Mucosa of descending colon (tissue), 3 donors: Measurements from ENCODE around the gene S1PR3. TPM values are rescaled to one million over a fixed set of nuclear protein-coding genes. Genes with fewer than 3 reads are reported as not detected.

Source experiments
- ATAC-seq: fragments of 200-7000 bp; cut with Tn5 transposase; one replicate; pipeline ENCODE4 v1.9.1; 2020; ENCODE audit warnings: mild to moderate bottlenecking, moderate library complexity
- DNase-seq, 3 donors: peaks; one replicate each; pipeline ENCODE4 v3.0.0-alpha.2; 2020
- H3K36me3 ChIP-seq: fragments of 200-600 bp; one replicate; pipeline ENCODE4 v1.8.0; 2021; ENCODE audit warnings: low read depth, mild to moderate bottlenecking
- H3K4me1 ChIP-seq: fragments of 200-600 bp; one replicate; pipeline ENCODE4 v1.8.0; 2021; ENCODE audit warnings: low read depth, mild to moderate bottlenecking
- H3K4me3 ChIP-seq: fragments of 200-600 bp; one replicate; pipeline ENCODE4 v1.8.0; 2021; ENCODE audit warnings: mild to moderate bottlenecking
- H3K9me3 ChIP-seq: fragments of 200-600 bp; one replicate; pipeline ENCODE4 v1.8.0; 2021; ENCODE audit warnings: mild to moderate bottlenecking
- intact Hi-C, 2 donors: fragments of 100-400 bp; cut with DNase I in 1 of 2; cut with micrococcal nuclease in 1 of 2; formaldehyde crosslinking; loops; one replicate each; pipeline versions ENCODE4 v1.11.0 to v1.11.1; 2022; cut with DNase I, micrococcal nuclease
- total RNA-seq, 3 donors: library from RNA; stranded (reverse); fragmentation: NEBNext Ultra II Directional in 2 of 3; extraction: Animal tissue kit (Norgen Biotek cat#: 25700) in 2 of 3; gene quantifications; one replicate each; pipeline versions ENCODE4 v1.2.1 to v1.2.4, GENCODE V29; 2021 to 2023
- TF ChIP-seq, protein P1 (sequence below): fragments of 200-600 bp; IDR thresholded peaks from one replicate; pipeline ENCODE4 v1.8.0; 2022; ENCODE audit warnings: antibody characterized with exemption, mild to moderate bottlenecking
- donor health status: DM: no; HTN: no; CAD: no; lungs with moderate emphysema.
- donor health status: DM: no; HTN: no; CAD: no.
- donor health status: DM: no; HTN: yes; CAD: no.

The S1PR3 gene
- total RNA-seq, 3 donors from 2014 or later = 0.87 to 12.2 (median 3.0) TPM

DNA sequence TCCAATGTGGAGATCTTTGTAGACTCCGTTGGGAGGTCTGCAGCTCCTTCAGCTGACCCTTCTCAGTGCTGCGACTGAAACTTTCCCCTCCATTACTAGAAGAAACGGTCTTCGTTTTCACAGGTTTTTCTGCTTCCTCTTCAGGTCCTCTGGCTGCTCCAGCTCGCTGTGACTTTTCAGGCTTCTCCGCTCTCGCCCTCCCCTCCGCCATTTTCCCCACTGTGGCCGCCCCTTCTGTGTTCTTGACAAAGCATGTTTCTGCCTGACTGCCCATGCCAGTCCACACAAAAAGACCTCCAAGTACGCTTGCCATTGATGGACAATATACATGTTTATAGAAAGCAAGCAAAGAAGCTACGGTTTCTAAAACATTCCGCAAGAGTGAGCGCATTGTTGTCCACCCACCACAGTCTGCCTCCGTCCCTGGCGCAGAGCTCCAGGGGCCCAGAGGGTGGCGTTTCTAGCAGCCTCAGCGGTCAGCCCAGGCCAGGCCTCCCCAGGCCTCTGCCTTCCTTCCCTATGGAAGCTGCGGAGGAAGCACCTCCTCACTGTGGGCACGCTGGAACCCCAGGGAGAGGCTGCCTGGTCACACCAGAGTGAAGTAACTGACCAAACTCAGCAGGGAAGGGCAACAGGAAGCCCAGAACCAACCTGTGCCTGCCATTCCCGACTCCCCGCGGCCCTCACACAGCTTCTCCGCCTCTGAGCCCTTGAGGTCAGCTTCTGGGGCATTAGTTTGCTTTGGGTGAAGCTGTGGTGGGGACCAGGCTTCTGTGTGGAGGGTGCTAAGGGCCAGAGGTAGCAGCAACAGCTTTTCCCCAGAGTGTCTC lies 19.9 kb upstream of the S1PR3 start:
- H3K36me3 ChIP-seq = no peaks in the 10 kb centered on the region
- TF ChIP-seq, protein P1, sequence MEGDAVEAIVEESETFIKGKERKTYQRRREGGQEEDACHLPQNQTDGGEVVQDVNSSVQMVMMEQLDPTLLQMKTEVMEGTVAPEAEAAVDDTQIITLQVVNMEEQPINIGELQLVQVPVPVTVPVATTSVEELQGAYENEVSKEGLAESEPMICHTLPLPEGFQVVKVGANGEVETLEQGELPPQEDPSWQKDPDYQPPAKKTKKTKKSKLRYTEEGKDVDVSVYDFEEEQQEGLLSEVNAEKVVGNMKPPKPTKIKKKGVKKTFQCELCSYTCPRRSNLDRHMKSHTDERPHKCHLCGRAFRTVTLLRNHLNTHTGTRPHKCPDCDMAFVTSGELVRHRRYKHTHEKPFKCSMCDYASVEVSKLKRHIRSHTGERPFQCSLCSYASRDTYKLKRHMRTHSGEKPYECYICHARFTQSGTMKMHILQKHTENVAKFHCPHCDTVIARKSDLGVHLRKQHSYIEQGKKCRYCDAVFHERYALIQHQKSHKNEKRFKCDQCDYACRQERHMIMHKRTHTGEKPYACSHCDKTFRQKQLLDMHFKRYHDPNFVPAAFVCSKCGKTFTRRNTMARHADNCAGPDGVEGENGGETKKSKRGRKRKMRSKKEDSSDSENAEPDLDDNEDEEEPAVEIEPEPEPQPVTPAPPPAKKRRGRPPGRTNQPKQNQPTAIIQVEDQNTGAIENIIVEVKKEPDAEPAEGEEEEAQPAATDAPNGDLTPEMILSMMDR = no peak
- ATAC-seq (no peak), DNase-seq (no peak)
- H3K4me1 ChIP-seq = no peaks in the 10 kb centered on the region
- H3K9me3 ChIP-seq = no peaks in the 10 kb centered on the region
- intact Hi-C loops = no loop called here
- no peak overlapping the region for H3K4me3 ChIP-seq

DNA sequence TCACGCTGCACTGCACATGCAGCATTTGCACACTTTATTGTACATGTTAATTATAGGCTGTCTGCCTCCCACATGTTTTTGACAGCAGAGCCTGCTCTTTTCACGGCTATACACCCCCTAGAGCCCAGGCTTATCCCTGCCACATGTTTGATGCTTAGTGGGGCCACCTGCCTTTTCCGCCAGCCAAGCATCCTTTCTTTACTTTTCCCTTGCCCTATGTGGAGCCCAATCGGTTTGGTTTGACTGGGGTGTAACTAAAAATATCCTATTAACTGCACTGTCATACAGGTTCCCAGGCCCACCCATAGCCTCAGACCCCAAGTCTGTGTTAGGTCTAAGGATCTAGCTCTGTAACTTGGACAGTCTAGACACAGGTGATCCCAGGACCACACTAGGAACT lies 18.9 kb upstream of the S1PR3 start:
- intact Hi-C loops = no loop called here
- H3K4me3 ChIP-seq = no peak overlapping the region
- ATAC-seq (no peak), DNase-seq (no peak)
- H3K4me1 ChIP-seq = no peaks in the 10 kb centered on the region
- TF ChIP-seq, protein P1 = no peak
- H3K9me3 ChIP-seq = no peaks in the 10 kb centered on the region
- H3K36me3 ChIP-seq = no peaks in the 10 kb centered on the region

DNA sequence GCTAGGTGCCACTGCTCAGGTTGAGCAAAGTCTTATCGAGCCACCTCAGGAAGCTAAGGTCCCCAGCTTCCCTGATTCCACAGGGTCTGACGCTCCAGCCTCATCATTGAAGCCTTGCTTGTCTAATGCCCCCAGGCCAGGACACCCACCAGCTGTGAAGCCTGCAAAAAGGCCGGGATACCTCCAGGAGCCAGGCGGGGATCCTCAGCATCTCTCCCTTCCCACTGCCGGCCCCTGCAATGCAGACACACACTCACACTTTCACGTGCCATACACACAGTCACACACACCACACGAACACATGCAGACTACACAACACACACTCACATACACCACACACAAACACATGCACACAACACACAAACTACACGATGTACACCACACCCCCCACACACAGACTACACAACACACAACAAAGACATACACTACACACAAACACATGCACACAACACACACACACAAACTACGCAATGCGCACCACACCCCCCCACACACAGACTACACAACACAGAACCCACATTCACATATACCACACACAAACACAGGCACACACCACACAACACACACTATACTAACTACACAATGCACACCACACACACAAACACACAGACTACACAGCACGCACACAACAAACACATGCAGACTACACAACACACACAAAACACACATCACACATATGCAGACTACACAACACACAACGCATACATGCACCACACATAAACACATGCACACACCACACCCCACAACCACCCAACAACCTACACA lies 17.8 kb upstream of the S1PR3 start:
- intact Hi-C loops = no loop called here
- TF ChIP-seq, protein P1 = no peak
- H3K4me3 ChIP-seq = no peak overlapping the region
- DNase-seq (no peak), ATAC-seq (no peak)
- no peaks in the 10 kb centered on the region for H3K4me1 ChIP-seq
- no peaks in the 10 kb centered on the region for H3K9me3 ChIP-seq
- H3K36me3 ChIP-seq = no peaks in the 10 kb centered on the region

DNA sequence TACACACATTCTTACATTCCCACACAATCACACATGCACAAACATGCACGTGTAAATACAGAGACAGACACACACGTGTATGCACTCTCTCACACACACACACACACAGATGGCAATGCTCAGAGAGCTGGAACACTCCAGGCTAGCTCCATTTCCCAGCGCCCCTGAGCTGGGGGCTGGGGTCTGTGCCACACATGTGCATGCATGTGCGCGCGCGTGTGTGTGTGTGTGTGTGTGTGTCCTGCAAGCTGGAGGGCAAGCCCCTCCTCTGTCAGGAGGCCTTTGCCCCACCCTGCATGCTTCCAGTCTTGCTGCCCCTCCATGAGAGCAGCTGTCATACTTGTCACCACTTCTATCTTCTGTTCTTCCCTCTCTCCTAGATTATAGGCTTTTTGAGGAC lies 16.6 kb upstream of the S1PR3 start:
- TF ChIP-seq, protein P1 = no peak
- intact Hi-C loops = no loop called here
- H3K4me3 ChIP-seq = no peak overlapping the region

DNA sequence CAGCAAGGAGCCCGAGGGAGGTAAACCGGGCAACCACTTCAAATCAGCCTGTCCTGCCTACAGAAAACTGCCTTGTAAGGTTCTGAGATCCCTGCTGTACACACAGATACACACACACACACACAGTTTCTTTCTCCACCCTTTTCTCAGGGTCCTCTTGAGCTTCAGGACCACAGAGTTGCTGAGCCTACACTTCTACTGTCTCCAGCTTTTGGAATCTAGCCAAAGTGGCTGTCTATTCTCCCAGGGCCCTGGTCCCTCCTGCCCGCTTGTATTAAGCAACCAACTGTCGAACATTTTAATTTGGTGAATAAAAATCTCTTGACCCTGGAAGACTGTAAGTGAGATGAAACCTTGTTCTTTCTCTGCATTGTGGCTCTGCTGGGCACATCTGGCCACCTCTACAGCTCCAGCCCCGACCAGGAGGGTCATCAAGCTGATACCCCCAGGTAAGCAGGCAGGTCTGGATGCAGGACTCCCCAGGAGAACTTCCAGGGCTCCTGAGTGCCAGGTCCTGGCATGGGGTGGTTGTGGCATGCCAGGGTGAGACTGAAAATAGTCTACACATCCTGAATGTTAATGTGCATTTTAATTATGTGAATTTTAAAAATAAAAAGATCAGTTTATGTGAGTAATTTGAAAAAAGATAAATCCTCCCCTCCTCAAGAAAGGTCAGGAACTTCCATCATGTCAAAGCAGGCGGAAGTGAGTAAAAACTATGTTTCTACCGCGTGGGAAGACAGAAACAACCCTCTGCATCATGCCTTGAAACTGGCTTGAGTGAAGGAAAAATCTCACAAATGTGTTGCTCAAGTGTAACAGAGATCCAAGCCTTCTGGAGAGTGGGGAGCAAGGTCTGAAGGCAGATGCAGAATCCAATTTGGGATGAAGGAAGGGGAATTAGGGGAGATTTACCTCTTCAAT lies 15.0 kb upstream of the S1PR3 start:
- Histone ChIP-seq H3K9me3 (no peaks in the 10 kb centered on the region), H3K4me3 (no peak overlapping the region), H3K36me3 (no peaks in the 10 kb centered on the region), H3K4me1 (no peaks in the 10 kb centered on the region)
- ATAC-seq = no peak
- TF ChIP-seq, protein P1 = no peak
- intact Hi-C loops = no loop called here
- no peak for DNase-seq

More for the DNA sequence above, 16.6 kb upstream of the S1PR3 start:
- Histone ChIP-seq H3K9me3 (no peaks in the 10 kb centered on the region), H3K36me3 (no peaks in the 10 kb centered on the region), H3K4me1 (no peaks in the 10 kb centered on the region)
- ATAC-seq (no peak), DNase-seq (no peak)
